GM10248 (cell line): ENCODE measurements around the gene ARHGAP26.

Experiments
- CTCF ChIA-PET: fragments of 300-600 bp; sonication (Branson Sonifier 250); formaldehyde crosslinking; extraction: SDS; loops from one replicate; lab custom pipeline; 2021; ENCODE audit warnings: antibody characterized with exemption; lab: Yijun Ruan, JAX
- POLR2A ChIA-PET: fragments of 350-650 bp; sonication (Branson Sonifier 250); formaldehyde crosslinking; extraction: SDS; loops from one replicate; lab custom pipeline; 2020; ENCODE audit warnings: antibody characterized with exemption; lab: Yijun Ruan, JAX
- DNase-seq: peaks from one replicate; pipeline ENCODE4 v3.0.0; 2012; ENCODE audit errors: extremely low spot score
- TF ChIP-seq, protein P1 (sequence below): IDR thresholded peaks from 2 replicates; pipeline ENCODE4 v1.5.1; 2012; ENCODE audit warnings: mild to moderate bottlenecking, low read depth; ENCODE audit errors: extremely low read depth, missing control alignments, control extremely low read depth

The ARHGAP26 gene

DNA sequence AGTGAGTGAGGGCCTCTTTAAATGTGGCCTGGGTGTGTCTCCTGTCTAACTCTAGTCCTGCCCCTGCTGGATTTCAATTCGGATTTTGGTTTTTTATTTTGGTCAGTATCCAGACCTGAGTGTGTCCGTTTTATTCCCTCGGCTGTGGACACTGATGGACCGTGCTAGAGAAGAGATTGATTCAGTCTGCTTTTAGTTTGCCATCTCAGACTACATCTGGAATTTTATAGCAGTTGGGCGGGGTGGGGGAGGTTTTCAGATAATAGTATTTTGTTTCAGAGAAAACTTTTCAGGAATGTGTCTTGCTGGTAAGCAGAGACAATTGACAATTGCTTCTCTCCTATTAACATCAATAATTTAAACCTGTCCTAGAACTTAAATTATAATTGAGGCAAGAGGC, 308.1 kb downstream of the ARHGAP26 start:
- CTCF ChIA-PET, result interaction anchor here (2.8 kb wide), 1 partner anchor 8 kb away, joined by 14 read pairs; no protein-coding TSS in a partner anchor
- TF ChIP-seq, protein P1, sequence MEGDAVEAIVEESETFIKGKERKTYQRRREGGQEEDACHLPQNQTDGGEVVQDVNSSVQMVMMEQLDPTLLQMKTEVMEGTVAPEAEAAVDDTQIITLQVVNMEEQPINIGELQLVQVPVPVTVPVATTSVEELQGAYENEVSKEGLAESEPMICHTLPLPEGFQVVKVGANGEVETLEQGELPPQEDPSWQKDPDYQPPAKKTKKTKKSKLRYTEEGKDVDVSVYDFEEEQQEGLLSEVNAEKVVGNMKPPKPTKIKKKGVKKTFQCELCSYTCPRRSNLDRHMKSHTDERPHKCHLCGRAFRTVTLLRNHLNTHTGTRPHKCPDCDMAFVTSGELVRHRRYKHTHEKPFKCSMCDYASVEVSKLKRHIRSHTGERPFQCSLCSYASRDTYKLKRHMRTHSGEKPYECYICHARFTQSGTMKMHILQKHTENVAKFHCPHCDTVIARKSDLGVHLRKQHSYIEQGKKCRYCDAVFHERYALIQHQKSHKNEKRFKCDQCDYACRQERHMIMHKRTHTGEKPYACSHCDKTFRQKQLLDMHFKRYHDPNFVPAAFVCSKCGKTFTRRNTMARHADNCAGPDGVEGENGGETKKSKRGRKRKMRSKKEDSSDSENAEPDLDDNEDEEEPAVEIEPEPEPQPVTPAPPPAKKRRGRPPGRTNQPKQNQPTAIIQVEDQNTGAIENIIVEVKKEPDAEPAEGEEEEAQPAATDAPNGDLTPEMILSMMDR, result no peak
- DNase-seq, result no peak
- POLR2A ChIA-PET, result no interaction called here

DNA sequence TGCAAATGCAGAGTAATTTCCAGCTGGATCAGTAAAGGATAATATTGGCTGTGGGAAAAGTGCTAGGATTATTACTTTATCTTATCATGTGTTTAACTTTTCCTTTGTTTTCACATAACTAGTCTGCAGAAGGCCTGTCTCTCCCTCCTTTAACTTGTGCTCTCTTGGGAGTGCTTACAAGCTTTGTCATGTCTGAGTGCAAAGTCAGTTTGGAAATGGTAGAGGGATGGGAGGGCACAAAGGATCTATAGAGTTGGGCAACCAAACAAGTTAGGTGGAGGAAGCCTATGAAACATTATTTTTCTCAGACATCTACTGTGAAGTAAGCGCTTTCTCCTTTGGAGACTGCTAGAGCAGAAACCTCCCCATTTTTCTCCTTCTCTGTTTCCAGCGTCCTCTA, 308.8 kb downstream of the ARHGAP26 start:
- TF ChIP-seq, protein P1, result no peak
- ChIA-PET POLR2A (no interaction called here), CTCF (interaction anchor here (2.8 kb wide), 1 partner anchor 9 kb away, joined by 14 read pairs; no protein-coding TSS in a partner anchor)
- no peak for DNase-seq

DNA sequence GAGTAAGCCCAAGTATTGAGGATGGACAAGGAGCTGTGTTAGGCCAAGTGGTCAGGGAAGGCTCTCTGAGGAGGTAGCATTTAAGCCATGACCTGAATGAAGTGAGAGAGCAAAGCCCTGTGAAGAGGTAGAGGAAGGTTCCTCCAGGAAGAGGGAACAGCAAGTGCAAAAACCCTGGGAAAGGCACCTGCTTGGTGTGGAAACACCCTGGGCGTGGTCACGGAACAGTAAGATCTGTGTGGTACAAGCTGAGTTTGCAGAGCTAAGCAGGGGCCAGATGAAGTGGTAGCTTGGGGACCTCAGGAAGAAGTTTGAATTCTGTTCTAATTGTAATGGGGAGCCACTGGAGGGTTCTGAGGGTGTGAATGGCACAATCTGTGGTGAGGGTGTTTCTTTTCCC, 310.2 kb downstream of the ARHGAP26 start:
- ChIA-PET POLR2A (interaction anchor here (0.7 kb wide), 1 partner anchor 15 kb away, joined by 3 read pairs; no protein-coding TSS in a partner anchor), CTCF (interaction anchor here (0.5 to 2.8 kb wide), 9 partner anchors 10 to 745 kb away, joined by 3 to 14 read pairs (median 3); no protein-coding TSS in a partner anchor)
- TF ChIP-seq, protein P1, result no peak
- no peak for DNase-seq

- CTCF ChIA-PET, result interaction anchor here (0.5 to 2.8 kb wide), 8 partner anchors 11 to 77 kb away, joined by 3 to 14 read pairs (median 4); no protein-coding TSS in a partner anchor
These were observed 310.8 kb downstream of the ARHGAP26 start for GRCh38 chr5:143080982-143081381.

GRCh38 chr5:143083006-143083405, 312.8 kb downstream of the ARHGAP26 start:
- ChIA-PET CTCF (interaction anchor here (1.1 to 1.3 kb wide), 4 partner anchors 9 to 21 kb away, joined by 3 to 5 read pairs (median 4); no protein-coding TSS in a partner anchor), POLR2A (no interaction called here)
- no peak for DNase-seq
- TF ChIP-seq, protein P1, result no peak

More at GRCh38 chr5:143080982-143081381, 310.8 kb downstream of the ARHGAP26 start:
- POLR2A ChIA-PET, result interaction anchor here (0.7 kb wide), 1 partner anchor 15 kb away, joined by 3 read pairs; no protein-coding TSS in a partner anchor
- DNase-seq, result no peak
- TF ChIP-seq, protein P1, result no peak

GRCh38 chr5:143084407-143084806, 314.2 kb downstream of the ARHGAP26 start:
- CTCF ChIA-PET, result interaction anchor here (1.0 to 1.6 kb wide), 4 partner anchors 9 to 199 kb away, joined by 3 to 4 read pairs (median 4); no protein-coding TSS in a partner anchor
- POLR2A ChIA-PET, result no interaction called here
- DNase-seq, result no peak

More at GRCh38 chr5:143084407-143084806, 314.2 kb downstream of the ARHGAP26 start:
- TF ChIP-seq, protein P1, result no peak
